Natural killer cell (primary cell): ENCODE results near the gene KRTAP10-1. TPM values are rescaled to one million over a fixed set of nuclear protein-coding genes. Genes with fewer than 3 reads are reported as not detected.

Experiments
- ATAC-seq, 3 donors: fragments of 150-1000 bp in 2 of 3; fragments of 200-7000 bp in 1 of 3; cut with Tn5 transposase; 1 replicate in 1 of 3; 2 replicates in 2 of 3; pipeline ENCODE4 v1.10.0; 2021; ENCODE audit warnings: mild to moderate bottlenecking in 2 of 3, moderate library complexity in 2 of 3
- DNase-seq, 2 donors: peaks; one replicate each; pipeline versions ENCODE4 v3.0.0 to v3.0.0-alpha.2; 2013 to 2021; ENCODE audit warnings: mixed read lengths in 1 of 2
- H3K27ac ChIP-seq: one replicate; pipeline ENCODE4 v1.5.1; 2013; ENCODE audit warnings: mild to moderate bottlenecking, low read length
- H3K27me3 ChIP-seq: one replicate; pipeline ENCODE4 v1.6.1; 2013; ENCODE audit warnings: low read length; ENCODE audit not compliant: control insufficient read depth, insufficient read depth
- H3K36me3 ChIP-seq: one replicate; pipeline ENCODE4 v1.6.1; 2013; ENCODE audit warnings: low read length; ENCODE audit not compliant: control insufficient read depth, insufficient read depth
- H3K4me1 ChIP-seq: one replicate; pipeline ENCODE4 v1.6.1; 2013; ENCODE audit warnings: low read length; ENCODE audit not compliant: control insufficient read depth, insufficient read depth
- H3K4me3 ChIP-seq: one replicate; pipeline ENCODE4 v1.5.1; 2013; ENCODE audit warnings: low read length
- H3K9me3 ChIP-seq: one replicate; pipeline ENCODE4 v1.6.1; 2013; ENCODE audit warnings: low read length; ENCODE audit not compliant: control insufficient read depth, insufficient read depth
- H3K27ac Mint-ChIP-seq, 2 donors: one replicate each; pipeline ENCODE4 v1.8.0; 2022; ENCODE audit warnings: mild to moderate bottlenecking in 2 of 2, mixed read lengths in 2 of 2, moderate library complexity in 1 of 2
- H3K27me3 Mint-ChIP-seq, 2 donors: one replicate each; pipeline ENCODE4 v1.8.0; 2022; ENCODE audit warnings: low read depth in 2 of 2, mixed read lengths in 2 of 2
- H3K36me3 Mint-ChIP-seq: one replicate; pipeline ENCODE4 v1.8.0; 2022; ENCODE audit warnings: mixed read lengths
- H3K4me1 Mint-ChIP-seq, 2 donors: one replicate each; pipeline ENCODE4 v1.8.0; 2022; ENCODE audit warnings: mixed read lengths in 2 of 2
- H3K4me3 Mint-ChIP-seq: one replicate; pipeline ENCODE4 v1.8.0; 2022; ENCODE audit warnings: mild to moderate bottlenecking, moderate library complexity, mixed read lengths
- H3K9me3 Mint-ChIP-seq, 2 donors: one replicate each; pipeline ENCODE4 v1.8.0; 2022; ENCODE audit warnings: mixed read lengths in 2 of 2
- CTCF ChIP-seq: fragments of 200-600 bp; IDR thresholded peaks from one replicate; pipeline ENCODE4 v1.8.0; 2022; ENCODE audit warnings: antibody characterized with exemption
- WGBS: methylation state at CpG from one replicate; pipeline ENCODE4 v1.1.7; 2013; ENCODE audit warnings: missing lambda C conversion rate; ENCODE audit not compliant: insufficient coverage; 5-methylcytosine and 5-hydroxymethylcytosine counted together
- intact Hi-C: fragments of 100-400 bp; cut with micrococcal nuclease; formaldehyde crosslinking; loops from one replicate; pipeline ENCODE4 v1.14.2; 2022
- total RNA-seq, 4 donors: library from RNA; stranded (reverse); fragments of 120-200 nt in 1 of 4; gene quantifications; one replicate each; pipeline versions ENCODE4 v1.2.3 to v1.2.4, GENCODE V29; 2013 to 2022

The KRTAP10-1 gene
- total RNA-seq, 3 donors from 2014 or later (not counting 1 experiment from before 2014, with no cell fraction given): not detected

- peaks cover 3 to 15% of the 10 kb centered on the region in 2 donors for H3K27me3 Mint-ChIP-seq
- intact Hi-C loops: no loop called here
- TF ChIP-seq CTCF: no peak
Measured at GRCh38 chr21:44499631-44500030, 40.4 kb downstream of the KRTAP10-1 start.

GRCh38 chr21:44499211-44499560, 40.8 kb downstream of the KRTAP10-1 start:
- H3K4me3 ChIP-seq: no peak overlapping the region
- no peaks in the 10 kb centered on the region for H3K36me3 ChIP-seq
- ATAC-seq (no peak), DNase-seq (no peak)
- TF ChIP-seq CTCF: no peak
- intact Hi-C loops: no loop called here
- H3K27ac ChIP-seq: no peak overlapping the region
- Mint-ChIP-seq H3K27ac (no peak overlapping the region), H3K27me3 (peaks cover 3 to 15% of the 10 kb centered on the region in 2 donors), H3K36me3 (no peaks in the 10 kb centered on the region), H3K4me1 (peaks cover 0 to 11% of the 10 kb centered on the region in 2 donors), H3K9me3 (no peaks in the 10 kb centered on the region), H3K4me3 (no peak overlapping the region)
- no peaks in the 10 kb centered on the region for H3K27me3 ChIP-seq
- peaks cover 5% of the 10 kb centered on the region for H3K4me1 ChIP-seq
- H3K9me3 ChIP-seq: no peaks in the 10 kb centered on the region
- 91% methylated on average over 18 of the region's 18 CpGs for WGBS

More at GRCh38 chr21:44499631-44500030, 40.4 kb downstream of the KRTAP10-1 start:
- Histone ChIP-seq H3K27ac (no peak overlapping the region), H3K36me3 (no peaks in the 10 kb centered on the region), H3K27me3 (no peaks in the 10 kb centered on the region), H3K4me1 (peaks cover 6% of the 10 kb centered on the region), H3K4me3 (no peak overlapping the region), H3K9me3 (no peaks in the 10 kb centered on the region)
- Mint-ChIP-seq H3K9me3 (no peaks in the 10 kb centered on the region), H3K27ac (no peak overlapping the region), H3K4me1 (peaks cover 0 to 11% of the 10 kb centered on the region in 2 donors), H3K4me3 (no peak overlapping the region), H3K36me3 (no peaks in the 10 kb centered on the region)
- ATAC-seq (no peak), DNase-seq (no peak)
- WGBS: 86% methylated on average over 23 of the region's 23 CpGs

- H3K4me1 ChIP-seq: no peaks in the 10 kb centered on the region
- no peak overlapping the region for H3K27ac ChIP-seq
- Mint-ChIP-seq H3K36me3 (no peaks in the 10 kb centered on the region), H3K9me3 (no peaks in the 10 kb centered on the region), H3K4me1 (peaks cover 0 to 5% of the 10 kb centered on the region in 2 donors), H3K27me3 (peaks cover 3 to 15% of the 10 kb centered on the region in 2 donors), H3K27ac (no peak overlapping the region), H3K4me3 (no peak overlapping the region)
- no peak for TF ChIP-seq CTCF
- H3K4me3 ChIP-seq: no peak overlapping the region
- intact Hi-C loops: no loop called here
- peaks cover 3% of the 10 kb centered on the region for H3K9me3 ChIP-seq
- WGBS: 81% methylated on average over 27 of the region's 27 CpGs
- no peak for ATAC-seq
- H3K27me3 ChIP-seq: no peaks in the 10 kb centered on the region
- H3K36me3 ChIP-seq: no peaks in the 10 kb centered on the region
- DNase-seq: no peak
Measured at GRCh38 chr21:44498280-44499210, 41.5 kb downstream of the KRTAP10-1 start.
